NCI-H146 treated with DMSO at 0.1 percent for 48 hours (cell line): ENCODE measurements around the gene ZNF410.
A peak's percentile ranks its signal among the peaks of the same experiment; 100 is the strongest.
"Not testable (repeated sequence)": the region's sequence is repeated elsewhere in the genome, so short reads cannot be mapped to it uniquely, and the experiment has no call there.

Experiments used
- DNase-seq: peaks from one replicate; lab custom pipeline; 2025; ENCODE audit not compliant: unreplicated experiment; lab: John Stamatoyannopoulos, UW

ZNF410 gene, protein sequence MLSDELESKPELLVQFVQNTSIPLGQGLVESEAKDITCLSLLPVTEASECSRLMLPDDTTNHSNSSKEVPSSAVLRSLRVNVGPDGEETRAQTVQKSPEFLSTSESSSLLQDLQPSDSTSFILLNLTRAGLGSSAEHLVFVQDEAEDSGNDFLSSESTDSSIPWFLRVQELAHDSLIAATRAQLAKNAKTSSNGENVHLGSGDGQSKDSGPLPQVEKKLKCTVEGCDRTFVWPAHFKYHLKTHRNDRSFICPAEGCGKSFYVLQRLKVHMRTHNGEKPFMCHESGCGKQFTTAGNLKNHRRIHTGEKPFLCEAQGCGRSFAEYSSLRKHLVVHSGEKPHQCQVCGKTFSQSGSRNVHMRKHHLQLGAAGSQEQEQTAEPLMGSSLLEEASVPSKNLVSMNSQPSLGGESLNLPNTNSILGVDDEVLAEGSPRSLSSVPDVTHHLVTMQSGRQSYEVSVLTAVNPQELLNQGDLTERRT

DNA sequence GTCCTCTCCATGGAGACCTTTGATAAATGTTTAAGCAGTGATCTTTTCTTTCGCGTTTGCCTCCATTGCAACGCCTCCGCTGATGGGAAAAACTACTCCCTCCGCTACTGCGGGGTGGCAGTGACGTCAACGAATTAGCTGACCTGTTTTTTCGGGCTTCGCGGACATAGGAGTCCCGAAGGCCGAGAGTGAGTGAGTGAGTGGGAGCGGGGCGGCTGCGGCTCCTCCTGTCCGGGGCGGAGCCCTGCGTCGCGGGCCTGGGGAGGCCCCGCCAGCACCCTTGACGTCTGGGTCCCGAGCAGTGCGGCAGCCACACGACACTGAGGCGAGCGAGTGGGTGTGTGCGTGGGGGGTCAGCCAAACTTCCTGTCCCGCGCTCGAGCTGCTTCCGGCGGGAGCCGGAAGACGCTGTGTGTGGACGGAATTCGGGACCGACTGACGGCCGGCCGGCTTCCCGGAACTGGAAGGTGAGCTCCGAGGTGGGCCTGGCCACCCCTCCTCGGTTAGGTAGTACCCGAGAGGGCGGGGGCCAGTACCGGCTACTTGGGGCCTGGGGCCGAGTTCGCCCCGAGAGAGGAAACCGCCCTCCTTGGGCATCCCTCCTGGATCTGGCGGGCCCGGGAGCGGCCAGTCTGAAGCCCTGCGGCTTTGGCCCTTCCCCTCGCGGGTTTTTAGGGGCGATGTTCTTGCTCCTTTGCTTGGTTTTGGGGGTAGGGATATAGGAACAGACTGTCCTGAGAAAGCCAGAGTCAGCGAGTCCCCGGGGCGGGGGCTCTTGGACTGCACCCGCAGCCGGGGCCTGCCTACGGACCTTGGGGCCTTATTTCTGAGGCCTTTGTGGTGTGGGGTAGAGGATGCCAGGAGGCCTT lies at the start of gene ZNF410:
Gene ZNF410, plus strand, starts transcription at position 411 of the 869 bp plus-strand sequence. CDS start 5,317 bp downstream, outside the sequence.
- DNase-seq: peak; percentile 53

DNA sequence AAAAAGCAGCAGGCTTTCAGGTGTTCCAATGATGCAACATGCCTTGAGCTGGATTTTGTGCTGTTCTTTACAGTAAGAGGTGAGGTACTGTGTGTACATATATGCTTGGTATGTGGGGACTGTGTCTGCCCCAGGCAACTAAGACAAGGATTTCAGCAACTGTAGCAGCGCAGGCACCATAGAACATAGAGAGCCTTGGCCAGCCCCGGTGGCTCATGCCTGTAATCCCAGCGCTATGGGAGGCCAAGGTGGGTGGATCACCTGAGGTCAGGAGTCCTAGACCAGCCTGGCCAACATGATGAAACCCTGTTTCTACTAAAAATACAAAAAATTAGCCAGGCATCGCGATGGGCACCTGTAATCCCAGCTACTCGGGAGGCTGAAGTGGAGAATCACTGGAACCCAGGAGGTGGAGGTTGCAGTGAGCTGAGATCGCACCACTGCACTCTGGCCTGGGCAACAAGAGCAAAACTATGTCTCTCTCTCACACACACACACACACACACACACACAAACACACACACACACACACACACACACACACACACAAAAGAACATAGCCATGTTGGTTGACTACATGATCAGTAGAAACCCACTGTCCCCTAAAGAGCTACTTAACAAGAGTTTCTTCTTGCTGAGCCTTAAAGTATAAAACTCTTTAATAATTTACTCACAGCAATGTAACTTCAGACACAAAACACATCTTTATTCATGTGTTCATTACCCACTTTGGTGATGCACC lies 48.2 kb upstream of the ZNF410 start:
- not testable (repeated sequence) for DNase-seq

DNA sequence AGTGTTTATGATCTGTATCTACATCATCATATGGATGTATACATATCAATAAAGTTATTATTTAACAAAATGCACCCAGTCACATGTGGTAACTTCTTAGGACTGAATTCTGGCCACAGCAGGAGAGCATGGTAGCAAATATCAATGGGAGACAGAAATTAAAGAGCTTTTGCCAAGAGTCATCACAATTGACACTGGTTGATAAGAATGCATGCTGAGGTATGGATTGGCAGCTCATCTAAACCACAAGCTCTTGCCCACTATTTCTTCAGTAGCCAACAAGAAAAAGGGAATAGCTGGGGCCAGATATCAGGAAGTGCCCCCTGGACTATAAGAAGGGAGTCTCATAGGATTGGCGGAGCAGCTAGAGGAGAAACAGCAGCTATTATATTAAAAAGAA lies 44.5 kb upstream of the ZNF410 start:
- no peak for DNase-seq

DNA sequence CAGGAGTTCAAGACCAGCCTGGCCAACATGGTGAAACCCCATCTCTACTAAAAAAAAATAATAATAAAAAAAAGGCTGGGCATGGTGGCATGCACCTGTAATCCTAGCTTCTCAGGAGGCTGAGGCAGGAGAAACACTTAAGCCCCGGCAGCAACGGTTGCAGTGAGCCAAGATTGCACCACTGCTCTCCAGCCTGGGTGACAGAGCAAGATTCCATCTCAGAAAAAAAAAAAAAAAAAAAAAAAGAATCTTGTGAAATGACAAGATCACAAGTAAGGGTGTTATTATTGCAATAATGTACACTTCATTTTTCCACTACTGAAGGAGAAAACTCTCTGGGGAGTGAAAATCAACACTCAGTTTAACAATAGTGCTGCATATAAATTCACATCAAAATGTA lies 43.8 kb upstream of the ZNF410 start:
- DNase-seq: no peak

DNA sequence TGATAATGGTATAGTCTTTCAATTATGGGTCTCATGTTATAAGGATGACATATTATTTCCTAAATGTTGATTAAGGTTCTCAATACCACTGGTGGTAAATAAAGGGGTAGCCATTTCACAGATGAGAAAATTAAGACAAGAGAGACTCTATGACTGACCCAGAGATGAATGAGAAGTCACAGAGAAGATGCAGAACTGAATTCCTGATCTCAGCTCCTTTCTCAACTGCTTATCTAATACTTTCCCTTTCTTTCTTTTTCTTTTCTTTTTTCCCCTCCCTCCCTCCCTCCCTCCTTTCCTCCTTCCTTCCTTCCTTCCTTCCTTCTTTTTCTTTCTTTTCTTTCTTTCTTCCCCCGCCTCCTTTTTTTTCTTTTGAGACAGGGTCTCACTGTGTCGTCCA lies 43.4 kb upstream of the ZNF410 start:
- DNase-seq: no peak

DNA sequence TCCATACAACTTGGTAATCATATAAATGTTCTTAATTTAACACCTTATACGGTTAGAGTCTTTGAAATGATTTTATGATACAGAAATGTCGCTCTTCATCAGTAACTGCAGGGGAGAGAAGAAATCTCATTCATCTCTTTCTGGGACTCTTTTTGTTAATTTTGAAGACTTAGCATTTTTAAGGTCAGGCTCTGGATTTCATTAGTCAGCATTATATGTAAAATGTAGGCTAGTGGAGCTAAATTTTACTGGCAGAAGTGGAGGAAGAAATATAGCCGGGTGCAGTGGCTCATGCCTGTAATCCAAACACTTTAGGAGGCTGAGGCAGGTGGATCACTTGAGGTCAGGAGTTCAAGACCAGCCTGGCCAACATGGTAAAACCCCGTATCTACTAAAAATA lies 39.7 kb upstream of the ZNF410 start:
- DNase-seq: no peak

DNA sequence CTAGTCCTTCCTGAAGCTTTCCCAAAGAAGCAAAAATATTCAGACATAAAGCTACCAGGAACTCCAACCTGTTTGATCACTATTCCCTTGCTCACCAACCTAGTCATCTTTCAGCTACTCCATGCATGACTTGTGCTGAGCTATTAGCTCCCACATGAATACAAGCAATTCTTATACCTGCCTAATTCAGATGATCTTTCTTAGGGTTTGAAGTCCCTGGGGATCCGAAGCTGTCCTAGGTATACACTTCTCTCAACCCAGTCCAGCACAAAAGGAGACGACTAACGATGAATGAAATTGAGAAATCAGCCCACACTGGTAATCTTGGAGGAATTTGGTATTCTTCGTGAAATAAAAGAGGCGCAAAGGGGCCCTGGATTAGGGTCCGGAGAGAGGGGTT lies 35.7 kb upstream of the ZNF410 start:
- peak; percentile 3 for DNase-seq

DNA sequence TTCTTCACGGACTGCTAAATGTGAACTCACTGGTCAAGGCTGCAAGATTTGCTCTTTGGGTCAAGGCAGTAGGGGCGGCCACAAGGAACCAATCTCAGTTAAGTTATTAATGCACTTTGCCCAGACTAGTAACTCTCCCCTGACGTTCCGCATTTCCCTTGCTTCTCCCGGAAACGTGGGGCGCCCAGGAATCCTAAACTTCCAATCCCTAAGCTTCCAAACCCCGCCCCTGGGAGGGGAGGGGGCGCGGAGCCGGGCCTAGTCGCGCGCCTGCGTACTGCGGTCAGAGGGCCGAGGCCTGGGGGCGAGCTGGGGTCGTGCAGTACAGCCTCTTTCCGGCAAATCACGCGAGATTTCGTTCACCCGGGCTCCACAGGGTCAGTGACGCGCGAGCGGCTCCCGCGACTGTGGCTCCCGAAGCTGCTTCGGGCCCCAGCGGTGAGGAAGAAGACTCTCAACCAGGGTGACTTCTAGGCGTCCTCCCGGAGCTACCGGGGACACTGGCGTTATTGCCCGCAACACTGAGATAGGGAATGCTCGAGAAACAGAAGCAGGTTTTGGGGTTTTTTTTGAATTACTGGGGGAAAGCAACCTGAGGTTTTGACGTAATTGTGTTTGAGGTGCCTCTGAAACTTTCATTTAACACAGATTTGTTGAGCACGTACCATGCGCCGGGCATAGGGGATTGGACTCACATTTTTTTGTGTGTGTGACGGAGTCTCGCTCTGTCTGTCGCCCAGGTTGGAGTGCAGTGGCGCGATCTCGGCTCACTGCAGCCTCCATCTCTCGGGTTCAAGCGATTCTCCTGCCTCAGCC lies 34.9 kb upstream of the ZNF410 start, which contains the start of gene PTGR2:
Gene PTGR2, plus strand, starts transcription at position 265 of the 816 bp plus-strand sequence. CDS start 7,032 bp downstream, outside the sequence.
- peak; percentile 59 for DNase-seq

DNA sequence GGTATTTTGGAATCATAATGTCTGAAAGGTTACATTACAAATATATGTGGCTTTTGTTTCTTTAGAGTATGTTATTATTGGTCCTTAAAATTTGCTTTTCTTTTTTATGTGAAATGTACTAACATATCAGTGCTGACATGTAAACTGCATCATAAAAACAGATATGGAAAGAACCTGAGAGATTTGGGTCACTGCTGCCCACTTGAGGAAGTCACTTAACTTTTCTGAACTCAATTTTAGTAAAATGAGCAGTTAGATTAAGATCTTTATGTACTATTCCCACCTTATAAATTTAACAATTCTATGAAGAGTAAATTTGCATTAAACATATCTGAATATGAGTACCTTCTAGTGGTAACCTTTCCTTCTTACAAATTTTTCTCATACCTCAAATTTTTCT lies 27.5 kb upstream of the ZNF410 start:
- DNase-seq: no peak

DNA sequence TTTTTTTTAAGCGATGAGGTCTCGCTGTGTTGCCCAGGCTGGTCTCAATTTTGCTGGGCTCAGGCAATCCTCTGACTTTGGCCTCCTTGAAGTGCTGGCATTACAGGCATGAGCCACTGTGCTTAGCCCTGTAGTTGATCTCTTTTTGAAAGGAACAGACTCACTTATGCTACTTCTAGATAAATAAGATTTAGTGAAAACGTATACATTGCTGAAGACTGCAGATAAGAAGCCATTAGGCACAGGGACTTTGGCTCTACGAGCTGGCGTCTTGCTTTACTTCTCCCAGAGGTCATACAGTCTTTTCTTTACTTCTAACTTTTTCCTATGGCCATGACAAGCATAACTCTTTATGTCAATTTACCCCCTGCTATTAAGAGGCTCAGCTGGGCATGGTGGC lies 25.6 kb upstream of the ZNF410 start:
- no peak for DNase-seq

DNA sequence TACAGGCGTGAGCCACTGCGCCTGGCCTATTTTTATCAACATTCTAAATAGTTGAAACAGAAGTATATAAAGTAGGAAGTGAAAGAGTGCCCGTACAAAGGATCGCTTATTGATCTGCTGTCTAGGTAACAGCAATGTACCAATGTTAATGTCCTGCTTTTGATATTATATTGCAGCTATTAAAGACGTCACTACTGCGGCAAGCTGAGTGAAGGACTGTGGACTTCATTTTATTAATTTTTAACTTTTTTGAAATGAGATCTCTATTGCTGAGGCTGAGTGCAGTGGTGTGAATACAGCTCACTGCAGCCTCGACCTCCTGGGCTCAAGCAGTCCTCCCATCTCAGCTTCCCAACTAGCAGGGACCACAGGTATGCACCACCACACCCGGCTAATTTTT lies 24.2 kb upstream of the ZNF410 start:
- DNase-seq: no peak

DNA sequence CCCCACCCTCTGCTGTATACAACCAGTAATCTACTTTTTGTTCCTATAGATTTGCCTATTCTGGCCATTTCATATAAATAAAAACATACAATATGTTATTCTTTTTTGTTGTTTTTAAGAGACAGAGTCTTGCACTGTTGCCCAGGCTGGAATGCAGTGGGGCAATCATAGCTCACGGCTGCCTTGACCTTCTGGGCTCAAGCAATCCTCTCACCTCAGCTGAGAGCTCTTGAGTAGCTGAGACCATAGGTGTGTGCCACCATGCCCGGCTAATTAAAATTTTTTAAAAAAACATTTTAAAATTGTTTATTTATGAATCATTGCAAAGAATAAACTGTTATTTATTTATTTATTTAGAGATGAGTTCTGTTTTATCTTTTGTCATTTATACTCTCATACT lies 23.4 kb upstream of the ZNF410 start:
- no peak for DNase-seq

DNA sequence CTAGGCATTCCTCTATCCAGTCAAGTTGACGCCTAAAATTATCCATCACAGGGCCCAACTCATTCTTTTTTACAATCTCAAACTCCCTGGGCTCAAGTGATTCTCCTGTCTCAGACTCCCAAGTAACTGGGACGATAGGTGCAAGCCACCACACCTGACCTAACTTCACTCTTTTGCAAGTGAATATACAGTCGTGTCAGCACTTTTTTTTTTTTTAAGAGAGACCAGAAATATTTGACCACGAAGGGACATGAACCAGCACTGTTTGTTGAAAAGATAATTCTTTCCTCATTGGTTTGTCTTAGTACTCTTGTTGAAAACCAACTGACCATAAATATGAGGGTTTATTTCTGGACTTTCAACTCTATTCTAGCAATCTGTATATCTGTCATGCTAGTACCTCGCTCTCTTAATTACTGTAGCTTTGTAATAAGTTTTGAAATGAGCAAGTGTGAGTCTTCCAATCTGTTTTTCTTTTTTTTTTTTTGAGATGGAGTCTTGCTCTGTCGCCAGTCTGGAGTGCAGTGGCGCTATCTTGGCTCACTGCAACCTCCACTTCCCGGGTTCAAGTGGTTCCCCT lies 21.0 kb upstream of the ZNF410 start:
- DNase-seq: no peak

DNA sequence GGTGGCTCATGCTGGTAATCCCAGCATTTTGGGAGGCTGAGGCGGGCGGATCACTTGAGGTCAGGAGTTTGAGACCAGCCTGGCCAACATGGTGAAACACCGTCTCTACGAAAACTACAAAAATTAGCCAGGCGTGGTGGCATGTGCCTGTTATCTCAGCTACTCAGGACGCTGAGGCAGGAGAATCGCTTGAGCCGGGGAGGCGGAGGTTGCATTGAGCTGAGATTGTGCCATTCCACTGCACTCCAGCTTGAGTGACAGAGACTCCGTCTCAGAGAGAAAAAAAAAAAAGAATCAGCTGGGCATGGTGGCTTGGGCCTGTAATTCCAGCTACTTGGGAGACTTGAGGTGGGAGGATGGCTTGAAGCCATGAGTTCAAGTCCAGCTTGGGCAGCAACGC lies 16.9 kb upstream of the ZNF410 start:
- not testable (repeated sequence) for DNase-seq

DNA sequence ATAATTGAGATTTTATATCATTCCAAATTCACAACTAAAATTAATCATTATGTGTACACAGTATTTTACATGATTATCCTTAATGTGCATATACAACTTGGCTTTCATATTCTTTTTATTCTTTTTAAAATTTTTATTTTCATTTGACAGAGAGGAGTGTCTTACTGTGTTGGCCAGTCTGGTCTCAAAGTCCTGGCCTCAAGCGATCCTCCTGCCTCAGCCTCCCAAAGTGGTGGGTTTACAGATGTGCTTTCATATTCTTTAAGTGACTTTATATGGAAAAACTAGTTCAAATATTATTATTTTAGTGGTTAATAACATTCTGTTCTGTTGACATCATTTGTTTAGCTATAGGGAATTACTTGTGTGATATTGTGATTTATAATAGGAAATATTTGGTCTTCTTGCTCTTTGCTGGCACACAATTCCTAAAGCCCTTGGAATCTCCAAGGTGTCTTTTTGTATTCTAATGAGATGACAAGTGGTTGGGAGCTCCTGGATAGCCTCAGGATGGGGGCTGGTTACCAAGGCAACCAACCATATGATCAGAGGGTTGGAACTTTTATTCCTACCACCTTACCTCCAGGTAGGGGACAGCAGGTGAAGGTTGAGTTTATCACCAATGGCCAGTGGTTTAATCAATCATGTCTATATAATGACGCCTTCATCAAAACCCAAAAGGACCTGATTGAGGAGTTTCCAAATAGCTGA lies 16.0 kb upstream of the ZNF410 start:
- DNase-seq: no peak

DNA sequence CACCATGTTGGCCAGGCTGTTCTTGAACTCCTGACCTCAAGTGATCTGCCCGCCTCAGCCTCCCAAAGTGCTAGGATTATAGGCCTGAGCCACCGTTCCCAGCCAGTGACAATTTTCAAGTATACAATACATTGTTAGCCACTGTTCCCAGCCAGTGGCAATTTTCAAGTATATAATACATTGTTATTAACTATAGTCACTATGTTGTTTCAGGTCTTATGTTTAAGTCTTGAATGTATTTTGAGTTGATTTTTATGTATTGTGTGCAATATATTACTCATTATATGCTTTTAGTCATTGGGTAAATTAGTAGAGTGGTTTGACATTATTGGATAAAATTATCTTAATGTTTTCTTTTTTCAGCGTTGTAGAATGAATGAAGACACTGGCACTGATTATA lies 13.0 kb upstream of the ZNF410 start:
- no peak for DNase-seq

DNA sequence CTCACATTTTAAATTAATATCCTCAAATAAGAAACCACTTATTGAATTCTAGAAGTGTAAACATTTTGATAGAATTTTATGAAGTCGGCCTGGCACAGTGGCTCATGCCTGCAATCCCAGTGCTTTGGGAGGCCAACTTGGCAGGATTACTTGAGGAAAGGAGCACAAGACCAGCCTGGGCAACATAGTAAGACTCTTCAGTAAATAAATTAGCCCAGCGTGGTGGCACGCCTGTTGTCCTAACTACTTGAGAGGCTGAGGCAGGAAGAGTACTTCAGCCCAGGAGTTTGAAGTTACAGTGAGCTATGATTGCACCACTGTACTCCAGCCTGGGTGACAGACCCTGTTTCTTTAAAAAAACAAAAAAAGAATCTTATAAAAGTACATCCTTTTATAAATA lies 8.9 kb upstream of the ZNF410 start:
- DNase-seq: no peak

DNA sequence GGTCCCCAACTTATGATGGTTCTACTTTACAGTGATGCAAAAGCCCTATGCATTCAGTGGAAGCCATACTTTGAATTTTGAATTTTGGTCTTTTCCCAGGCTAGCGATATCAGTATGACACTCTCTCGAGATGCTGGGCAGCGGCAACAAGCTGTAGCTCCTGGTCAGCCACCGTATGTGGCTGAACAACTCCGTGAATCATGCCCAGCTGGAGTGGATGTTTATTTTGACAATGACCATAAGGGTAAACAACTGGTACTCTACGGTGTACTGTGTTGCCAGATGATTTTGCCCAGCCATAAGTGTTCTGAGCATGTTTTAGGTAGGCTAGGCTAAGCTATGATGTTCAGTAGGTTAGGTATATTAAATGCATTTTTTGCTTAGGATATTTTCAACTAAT lies 8.2 kb upstream of the ZNF410 start:
- no peak for DNase-seq

DNA sequence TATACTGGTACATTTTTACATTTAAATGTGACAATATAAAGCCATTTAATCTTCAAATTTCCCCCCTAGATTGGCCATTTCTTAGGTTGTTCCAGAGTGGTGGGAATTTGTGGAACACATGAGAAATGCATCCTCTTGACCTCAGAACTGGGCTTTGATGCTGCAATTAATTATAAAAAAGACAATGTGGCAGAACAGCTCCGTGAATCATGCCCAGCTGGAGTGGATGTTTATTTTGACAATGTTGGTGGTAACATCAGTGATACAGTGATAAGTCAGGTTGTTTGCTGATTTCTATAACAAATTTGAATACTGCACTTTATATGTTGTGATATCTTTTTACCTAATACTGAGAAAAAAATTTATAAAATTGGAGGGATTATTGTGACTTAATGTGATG lies 7.6 kb upstream of the ZNF410 start:
- no peak for DNase-seq
